Neural cell (in vitro differentiated cells): Measurements from ENCODE around the gene TRIO. TPM values are rescaled to one million over a fixed set of nuclear protein-coding genes. Genes with fewer than 3 reads are reported as not detected.

Experiments used
- H2AFZ ChIP-seq: fragments of 200-600, 300-800 bp; sonication (generic), shearing (Covaris generic); 2 replicates; pipeline ENCODE4 v1.6.0; 2014; ENCODE audit warnings: low read depth, mild to moderate bottlenecking, antibody characterized with exemption, low read length, moderate library complexity
- H3F3A ChIP-seq: fragments of 200-600 bp; shearing (Covaris generic); 2 replicates; pipeline ENCODE4 v1.6.1; 2016; ENCODE audit warnings: mild to moderate bottlenecking, moderate library complexity, mixed read lengths, antibody characterized with exemption, low read length; ENCODE audit not compliant: insufficient read depth, poor library complexity, severe bottlenecking
- H3K27ac ChIP-seq: fragments of 200-600, 300-800 bp; sonication (generic), shearing (Covaris generic); 2 replicates; pipeline ENCODE4 v1.5.1; 2014; ENCODE audit warnings: mild to moderate bottlenecking, low read length, moderate library complexity
- H3K27me3 ChIP-seq: fragments of 300-800, 200-600 bp; sonication (generic), shearing (Covaris generic); 2 replicates; pipeline ENCODE4 v1.6.0; 2014; ENCODE audit warnings: mild to moderate bottlenecking, low read depth, low read length, moderate library complexity; ENCODE audit not compliant: insufficient read depth
- H3K36me3 ChIP-seq: fragments of 300-800, 200-600 bp; sonication (generic), shearing (Covaris generic); 2 replicates; pipeline ENCODE4 v1.5.1; 2014; ENCODE audit warnings: mild to moderate bottlenecking, antibody characterized with exemption, low read length, moderate library complexity; ENCODE audit not compliant: insufficient read depth
- H3K4me2 ChIP-seq: fragments of 300-800, 200-600 bp; sonication (generic), shearing (Covaris generic); 2 replicates; pipeline ENCODE4 v1.6.0; 2014; ENCODE audit warnings: mild to moderate bottlenecking, low read length
- H3K4me3 ChIP-seq: fragments of 300-800, 200-600 bp; sonication (generic), shearing (Covaris generic); 2 replicates; pipeline ENCODE4 v1.5.1; 2014; ENCODE audit warnings: mild to moderate bottlenecking, low read length, moderate library complexity
- H3K79me2 ChIP-seq: fragments of 200-600 bp; shearing (Covaris generic); replicated peaks from 2 replicates; pipeline ENCODE4 v1.6.0; 2014; ENCODE audit warnings: mild to moderate bottlenecking, low read length, moderate library complexity; ENCODE audit not compliant: insufficient read depth
- H3K9ac ChIP-seq: fragments of 300-800, 200-600 bp; sonication (generic), shearing (Covaris generic); 2 replicates; pipeline ENCODE4 v1.6.1; 2016; ENCODE audit warnings: mild to moderate bottlenecking, low read length, mixed read lengths
- H3K9me2 ChIP-seq: fragments of 200-600 bp; shearing (Covaris generic); 2 replicates; pipeline ENCODE4 v1.6.1; 2016; ENCODE audit warnings: mild to moderate bottlenecking, low read length, mixed read lengths; ENCODE audit not compliant: insufficient read depth
- H3K9me3 ChIP-seq: fragments of 200-600, 300-800 bp; sonication (generic), shearing (Covaris generic); 2 replicates; pipeline ENCODE4 v1.6.1; 2016; ENCODE audit warnings: mild to moderate bottlenecking, mixed run types, low read length, moderate library complexity, mixed read lengths
- H4K20me1 ChIP-seq: fragments of 200-600 bp; shearing (Covaris generic); 2 replicates; pipeline ENCODE4 v1.6.1; 2016; ENCODE audit warnings: mild to moderate bottlenecking, mixed run types; ENCODE audit not compliant: insufficient read depth
- CTCF ChIP-seq: fragments of 450-650 bp; IDR thresholded peaks from 2 replicates; pipeline ENCODE4 v1.5.1; 2014; ENCODE audit warnings: antibody characterized with exemption, mild to moderate bottlenecking, moderate library complexity; ENCODE audit not compliant: poor library complexity, severe bottlenecking
- EP300 ChIP-seq: fragments of 450-650 bp; conservative IDR thresholded peaks from 2 replicates; pipeline ENCODE4 v1.6.1; 2014; ENCODE audit warnings: antibody characterized with exemption, mild to moderate bottlenecking, moderate library complexity; ENCODE audit not compliant: poor library complexity, severe bottlenecking
- EZH2 ChIP-seq: fragments of 200-600, 300-800 bp; shearing (Covaris generic), sonication (generic); IDR thresholded peaks from 2 replicates; pipeline ENCODE4 v1.6.1; 2014; ENCODE audit warnings: antibody characterized with exemption, low read length, borderline replicate concordance, mild to moderate bottlenecking; ENCODE audit not compliant: insufficient read depth, poor library complexity, severe bottlenecking
- MXI1 ChIP-seq: fragments of 450-650 bp; conservative IDR thresholded peaks from 2 replicates; pipeline ENCODE4 v1.6.1; 2014; ENCODE audit warnings: antibody characterized with exemption, mild to moderate bottlenecking; ENCODE audit not compliant: poor library complexity, severe bottlenecking
- POLR2AphosphoS5 ChIP-seq: IDR thresholded peaks from 2 replicates; pipeline ENCODE4 v1.6.1; 2012
- RAD21 ChIP-seq: fragments of 450-650 bp; conservative IDR thresholded peaks from 2 replicates; pipeline ENCODE4 v1.6.1; 2014; ENCODE audit warnings: antibody characterized with exemption, mild to moderate bottlenecking, moderate library complexity
- REST ChIP-seq: IDR thresholded peaks from 2 replicates; pipeline ENCODE4 v1.6.1; 2012; ENCODE audit warnings: borderline replicate concordance
- SMC3 ChIP-seq: fragments of 450-650 bp; conservative IDR thresholded peaks from 2 replicates; pipeline ENCODE4 v1.6.1; 2014; ENCODE audit warnings: antibody characterized with exemption, mild to moderate bottlenecking, moderate library complexity; ENCODE audit not compliant: poor library complexity
- TAF1 ChIP-seq: IDR thresholded peaks from 2 replicates; pipeline ENCODE4 v1.6.1; 2012; ENCODE audit warnings: low read depth
- polyA plus RNA-seq: library from polyadenylated mRNA; depleted of rRNA; stranded (reverse); fragments of >200 nt; gene quantifications from 2 replicates; pipeline ENCODE4 v1.2.3, GENCODE V29; 2014

Gene TRIO
- polyA plus RNA-seq, 1 donor from 2014 or later, result 168 TPM

- H3K27me3 ChIP-seq, result no peaks in the 10 kb centered on the region
- H4K20me1 ChIP-seq, result no peaks in the 10 kb centered on the region
- TF ChIP-seq CTCF (no peak), TAF1 (no peak), POLR2AphosphoS5 (no peak), MXI1 (no peak), EZH2 (no peak), REST (no peak), EP300 (no peak), SMC3 (no peak), RAD21 (no peak)
- H3K79me2 ChIP-seq, result peaks cover 96% of the 10 kb centered on the region
- no peak overlapping the region for H3K9ac ChIP-seq
- no peaks in the 10 kb centered on the region for H3F3A ChIP-seq
- no peaks in the 10 kb centered on the region for H3K9me3 ChIP-seq
- H3K4me2 ChIP-seq, result no peak overlapping the region
- no peak overlapping the region for H3K4me3 ChIP-seq
- no peak overlapping the region for H2AFZ ChIP-seq
- no peaks in the 10 kb centered on the region for H3K9me2 ChIP-seq
- H3K27ac ChIP-seq, result no peak overlapping the region
- H3K36me3 ChIP-seq, result no peaks in the 10 kb centered on the region
Observed at GRCh38 chr5:14239951-14240350, 96.8 kb downstream of the TRIO start.

- Histone ChIP-seq H3K9me2 (no peaks in the 10 kb centered on the region), H3F3A (no peaks in the 10 kb centered on the region), H3K4me2 (no peak overlapping the region), H3K27ac (no peak overlapping the region), H3K36me3 (no peaks in the 10 kb centered on the region), H4K20me1 (no peaks in the 10 kb centered on the region), H3K9me3 (no peaks in the 10 kb centered on the region), H3K4me3 (no peak overlapping the region), H3K79me2 (peaks cover 96% of the 10 kb centered on the region), H3K27me3 (no peaks in the 10 kb centered on the region), H3K9ac (no peak overlapping the region), H2AFZ (no peak overlapping the region)
- TF ChIP-seq REST, result no peak
- no peak for TF ChIP-seq EP300
- TF ChIP-seq SMC3, result no peak
- TF ChIP-seq MXI1, result no peak
- no peak for TF ChIP-seq EZH2
Observed at GRCh38 chr5:14240359-14240758, 97.2 kb downstream of the TRIO start.
